Fibroblast of the conjunctiva (primary cell): ENCODE results near the gene HOXA13.

Source experiments
- DNase-seq: peaks from one replicate; pipeline ENCODE4 v3.0.0-alpha.2; 2010; ENCODE audit warnings: low read depth

The HOXA13 gene

DNA sequence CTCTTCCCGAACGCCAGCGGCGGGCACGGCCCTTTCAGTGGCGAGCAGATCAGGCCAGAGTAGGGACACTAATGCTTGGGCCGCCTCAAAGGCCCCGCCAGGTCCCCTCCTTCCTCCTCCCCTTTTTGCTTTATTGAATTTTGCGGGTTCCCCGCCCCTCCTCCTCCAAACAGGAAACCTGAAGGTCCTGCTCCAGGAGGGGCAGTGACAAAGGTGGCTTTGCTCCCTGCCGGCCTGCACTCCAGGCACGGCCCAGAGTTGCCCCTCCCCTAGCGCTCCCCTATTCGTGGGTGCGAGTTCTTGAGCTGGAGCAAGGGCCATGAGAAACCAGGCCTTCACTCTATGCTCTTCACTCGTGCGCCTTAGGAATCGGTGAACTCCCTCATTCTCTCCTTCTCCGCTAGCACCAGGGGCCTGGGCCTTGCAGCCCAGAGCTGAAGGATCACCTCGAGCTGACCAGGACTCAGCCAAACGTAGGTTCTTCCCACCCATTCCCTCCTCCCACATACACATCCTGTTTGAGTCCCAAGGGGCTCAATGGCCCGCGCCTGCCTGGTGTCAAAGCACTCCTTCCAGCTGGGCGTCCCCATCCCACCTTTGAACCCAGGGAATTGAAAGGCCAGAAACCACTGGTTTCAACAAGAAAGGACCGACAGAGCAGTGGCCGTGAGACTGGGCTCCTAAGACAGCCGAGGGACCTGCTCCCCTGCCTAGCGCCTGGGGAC is 51.7 kb downstream of the HOXA13 start:
- DNase-seq = no peak

DNA sequence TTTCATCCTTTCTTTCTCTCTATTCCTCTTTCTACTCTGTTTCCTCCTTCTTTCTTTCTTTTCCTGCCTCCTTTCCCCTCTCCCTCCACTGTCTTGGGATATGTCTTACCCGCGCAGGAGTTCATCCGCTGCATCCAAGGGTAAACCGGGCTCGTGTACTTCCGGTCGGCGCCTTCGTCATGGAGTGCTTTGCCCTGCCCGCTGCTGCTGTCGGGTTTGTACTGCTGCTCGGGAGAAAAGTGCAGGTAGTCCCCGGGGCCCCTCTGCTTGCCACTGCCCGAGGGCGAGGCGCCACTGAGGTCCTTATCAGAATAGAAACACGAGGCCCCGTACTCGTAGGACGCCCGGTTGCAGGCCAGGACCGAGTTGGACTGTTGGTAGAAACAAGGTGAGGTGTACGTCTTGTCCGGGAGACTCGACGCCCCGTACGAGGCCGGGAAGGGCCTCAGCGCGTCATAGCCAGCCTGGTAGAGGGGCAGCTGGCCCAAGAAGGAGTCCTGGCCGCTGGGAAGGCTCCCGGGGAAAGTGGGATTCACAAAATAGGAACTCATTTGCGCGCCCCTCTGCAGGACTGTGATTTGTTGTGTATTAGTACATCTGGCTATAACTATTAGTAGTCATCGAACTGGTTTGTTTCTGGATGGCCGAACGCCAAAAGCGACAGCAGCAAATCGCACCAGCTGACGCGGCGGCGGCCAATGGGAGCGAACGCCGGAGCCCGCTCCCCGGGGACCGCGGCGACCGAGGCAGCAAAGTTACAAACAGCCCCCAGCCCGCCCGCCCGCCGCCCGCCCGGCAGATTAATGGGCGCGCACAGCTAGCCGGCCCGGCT is 52.5 kb downstream of the HOXA13 start, which contains the start of gene HOXA6:
Gene HOXA6, minus strand, starts transcription at position 576 of the 832 bp plus-strand sequence. Its CDS starts 25 bp downstream, at position 551.
- no peak for DNase-seq

DNA sequence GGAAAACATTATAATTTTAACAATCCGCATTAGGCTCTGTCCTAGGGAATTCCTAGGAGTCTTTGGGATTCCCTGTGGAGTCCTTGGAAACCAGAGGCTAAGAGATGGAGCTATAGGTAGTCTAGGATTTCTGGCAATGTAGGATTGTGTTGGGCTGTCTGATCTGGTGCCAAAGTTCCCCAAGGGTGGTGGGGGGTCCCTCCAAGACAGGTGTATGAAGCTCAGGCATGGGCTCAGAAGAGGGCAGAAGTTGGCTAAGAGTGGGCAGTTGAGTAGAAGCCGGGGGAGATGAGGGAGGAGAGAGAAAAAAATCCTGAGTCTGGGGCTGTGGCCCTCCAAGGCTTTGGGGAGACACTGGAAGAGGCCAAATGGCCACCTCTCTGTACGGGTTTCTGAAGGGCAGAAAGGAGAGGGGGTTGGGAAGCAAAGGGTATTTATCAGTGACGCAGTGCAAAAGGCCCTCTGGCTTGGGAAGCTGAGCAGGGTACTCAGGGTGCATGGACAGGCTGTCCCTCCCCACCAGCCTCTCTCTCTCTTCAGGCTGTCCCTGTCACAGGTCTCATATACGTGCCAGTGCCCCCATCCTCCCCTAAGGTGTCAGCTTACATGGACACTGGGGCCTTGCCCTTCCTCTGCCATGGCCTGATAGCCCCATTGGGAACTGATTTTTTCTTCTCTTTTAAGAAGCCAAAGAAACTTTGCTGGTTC is 53.2 kb downstream of the HOXA13 start:
- no peak for DNase-seq

DNA sequence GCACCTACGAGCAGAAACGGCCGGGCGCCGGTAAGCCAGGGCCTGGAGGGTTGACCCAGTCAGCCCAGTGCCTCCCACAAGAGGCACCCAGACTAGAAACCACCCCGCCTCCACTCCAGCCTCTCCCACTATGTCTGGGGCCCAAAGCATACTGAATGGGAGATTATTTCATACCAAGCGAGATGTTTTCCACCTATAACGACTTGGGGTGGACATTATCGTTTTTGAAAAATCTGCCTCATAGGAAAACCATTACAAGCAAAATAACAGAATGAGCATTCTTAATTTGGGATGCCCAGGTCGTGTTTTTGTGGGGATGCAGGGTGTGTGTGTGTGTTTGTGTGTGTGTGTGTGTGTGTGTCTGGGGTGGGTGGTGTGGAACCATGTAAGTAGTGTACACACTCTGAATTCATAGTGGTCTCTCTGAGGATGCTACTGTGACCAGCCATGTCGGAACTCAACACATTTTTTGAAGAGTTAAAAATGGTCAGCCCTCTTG is 53.9 kb downstream of the HOXA13 start:
- DNase-seq = no peak

DNA sequence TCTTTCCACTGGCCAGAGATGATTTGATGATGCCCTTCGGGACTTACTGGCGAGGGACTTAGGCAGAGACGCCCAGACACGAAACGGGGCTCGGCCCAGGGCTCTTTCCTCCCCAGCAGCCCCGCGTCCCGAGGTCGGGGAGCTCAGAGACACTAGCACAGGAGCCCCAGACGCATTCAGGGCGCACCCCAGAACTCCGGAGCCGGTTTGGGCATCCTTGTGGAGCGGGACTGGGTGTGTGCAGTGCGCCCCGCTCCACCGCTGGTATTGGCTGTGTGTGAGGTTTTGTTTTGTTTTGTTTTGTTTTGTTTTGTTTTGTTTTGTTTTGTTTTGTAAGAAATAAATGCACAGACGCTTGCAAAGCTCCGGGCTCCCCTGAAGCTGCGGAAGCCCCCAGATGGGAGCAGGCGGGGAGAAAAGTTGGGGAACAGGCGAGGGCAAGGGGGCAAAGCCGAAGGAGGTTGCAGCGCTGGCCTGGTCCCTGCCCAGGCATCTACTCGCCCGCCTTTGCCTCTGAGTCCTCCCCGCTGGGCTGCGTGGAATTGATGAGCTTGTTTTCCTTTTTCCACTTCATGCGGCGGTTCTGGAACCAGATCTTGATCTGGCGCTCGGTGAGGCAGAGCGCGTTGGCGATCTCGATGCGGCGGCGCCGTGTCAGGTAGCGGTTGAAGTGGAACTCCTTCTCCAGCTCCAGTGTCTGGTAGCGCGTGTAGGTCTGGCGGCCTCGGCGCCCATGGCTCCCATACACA is 54.6 kb downstream of the HOXA13 start:
- DNase-seq = no peak

DNA sequence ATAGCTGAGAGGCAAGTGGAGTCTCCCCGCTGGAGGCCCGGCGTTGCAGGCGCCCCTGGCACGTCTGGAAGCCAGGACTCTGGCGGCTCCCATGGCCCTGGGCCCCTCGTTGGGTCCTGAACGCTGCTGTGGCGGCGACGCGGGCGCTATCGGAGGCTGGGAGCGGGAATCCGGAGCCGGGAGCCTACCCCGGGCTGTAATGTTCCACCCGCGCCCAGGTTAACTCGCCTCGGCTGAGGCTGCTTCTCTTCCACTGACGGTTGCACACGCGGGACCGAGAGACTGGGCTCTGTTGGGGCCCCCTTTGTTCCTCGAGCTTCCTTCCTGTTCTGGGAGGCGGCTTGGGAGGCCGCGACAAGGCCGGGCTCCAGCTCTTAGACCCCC is 55.1 kb downstream of the HOXA13 start:
- no peak for DNase-seq
